ENCODE data around the gene FER.

The FER gene

GRCh38 chr5:108813673-108814072 is 66.0 kb downstream of the FER start:
- TF ChIP-seq, protein P1, sequence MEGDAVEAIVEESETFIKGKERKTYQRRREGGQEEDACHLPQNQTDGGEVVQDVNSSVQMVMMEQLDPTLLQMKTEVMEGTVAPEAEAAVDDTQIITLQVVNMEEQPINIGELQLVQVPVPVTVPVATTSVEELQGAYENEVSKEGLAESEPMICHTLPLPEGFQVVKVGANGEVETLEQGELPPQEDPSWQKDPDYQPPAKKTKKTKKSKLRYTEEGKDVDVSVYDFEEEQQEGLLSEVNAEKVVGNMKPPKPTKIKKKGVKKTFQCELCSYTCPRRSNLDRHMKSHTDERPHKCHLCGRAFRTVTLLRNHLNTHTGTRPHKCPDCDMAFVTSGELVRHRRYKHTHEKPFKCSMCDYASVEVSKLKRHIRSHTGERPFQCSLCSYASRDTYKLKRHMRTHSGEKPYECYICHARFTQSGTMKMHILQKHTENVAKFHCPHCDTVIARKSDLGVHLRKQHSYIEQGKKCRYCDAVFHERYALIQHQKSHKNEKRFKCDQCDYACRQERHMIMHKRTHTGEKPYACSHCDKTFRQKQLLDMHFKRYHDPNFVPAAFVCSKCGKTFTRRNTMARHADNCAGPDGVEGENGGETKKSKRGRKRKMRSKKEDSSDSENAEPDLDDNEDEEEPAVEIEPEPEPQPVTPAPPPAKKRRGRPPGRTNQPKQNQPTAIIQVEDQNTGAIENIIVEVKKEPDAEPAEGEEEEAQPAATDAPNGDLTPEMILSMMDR (IDR thresholded peaks at IDR 0.05; ENCODE audit: low read depth, low read length): no peak
- H3K27ac ChIP-seq: no peak overlapping the region

DNA sequence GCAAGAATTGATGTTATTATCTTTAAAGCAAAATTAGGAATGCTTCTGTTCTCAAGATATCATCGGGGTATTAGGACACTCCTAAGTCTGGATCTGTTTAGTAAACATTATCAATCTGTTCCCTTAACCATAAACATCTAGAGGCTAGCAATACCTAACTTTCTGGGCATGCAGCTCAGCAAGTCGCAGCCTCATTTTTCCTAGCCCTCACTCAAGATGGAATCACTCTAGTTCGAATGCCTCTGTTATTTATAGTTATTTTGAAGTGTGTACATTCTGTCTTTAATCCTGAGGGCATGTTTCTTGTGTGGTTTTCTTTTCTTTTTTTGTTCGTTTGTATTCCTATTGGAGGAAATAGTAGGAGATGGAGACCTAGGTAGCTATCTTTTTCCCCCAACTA is 66.9 kb downstream of the FER start:
- Histone ChIP-seq H3K9me3 (ENCODE audit: severe bottlenecking) (no peaks in the 10 kb centered on the region), H3K36me3 (no peaks in the 10 kb centered on the region), H3K27me3 (ENCODE audit: insufficient read depth, low read depth, severe bottlenecking) (no peaks in the 10 kb centered on the region), H3K4me3 (ENCODE audit: low read depth, low read length) (no peak overlapping the region), H3K27ac (no peak overlapping the region)
- DNase-seq: no peak
- TF ChIP-seq, protein P1 (IDR thresholded peaks at IDR 0.05; ENCODE audit: low read depth, low read length): no peak

More at GRCh38 chr5:108813673-108814072, 66.0 kb downstream of the FER start:
- Histone ChIP-seq H3K9me3 (ENCODE audit: severe bottlenecking) (no peaks in the 10 kb centered on the region), H3K27me3 (ENCODE audit: insufficient read depth, low read depth, severe bottlenecking) (no peaks in the 10 kb centered on the region), H3K4me3 (ENCODE audit: low read depth, low read length) (no peak overlapping the region), H3K36me3 (no peaks in the 10 kb centered on the region)
- DNase-seq: no peak

DNA sequence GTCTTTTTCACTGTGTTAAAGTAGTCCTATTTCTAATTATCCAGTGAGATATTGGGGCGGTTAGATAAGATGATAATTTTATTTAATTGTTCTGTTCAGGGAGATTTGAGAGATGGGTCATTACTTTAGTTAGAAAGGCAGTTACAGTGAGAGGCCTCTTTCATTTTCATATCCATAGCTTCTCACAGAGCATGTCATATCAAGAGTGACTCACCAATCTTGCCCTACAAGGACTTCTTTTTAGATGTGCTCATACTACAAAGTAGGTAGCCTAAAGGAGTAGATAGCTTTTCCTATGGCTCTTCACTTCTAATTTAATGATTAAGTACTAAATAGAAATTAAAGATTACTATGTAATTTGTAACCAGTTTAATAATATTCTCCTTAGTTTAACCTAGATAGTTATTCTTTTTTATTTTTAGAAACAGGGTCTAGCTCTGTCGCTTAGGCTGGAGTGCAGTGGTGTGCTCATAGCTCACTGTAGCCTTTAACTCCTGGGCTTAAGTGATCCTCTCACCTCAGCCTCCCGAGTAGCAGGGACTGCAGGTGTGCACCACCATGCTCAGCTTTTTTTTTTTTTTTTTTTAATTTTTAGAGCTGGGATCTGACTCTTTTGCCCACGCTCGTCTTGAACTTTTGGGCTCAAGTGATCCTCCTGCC is 71.0 kb downstream of the FER start:
- no peak for DNase-seq
- H3K36me3 ChIP-seq: no peaks in the 10 kb centered on the region
- H3K27me3 ChIP-seq (ENCODE audit: insufficient read depth, low read depth, severe bottlenecking): no peaks in the 10 kb centered on the region
- H3K27ac ChIP-seq: no peak overlapping the region
- TF ChIP-seq, protein P1 (IDR thresholded peaks at IDR 0.05; ENCODE audit: low read depth, low read length): no peak
- no peak overlapping the region for H3K4me3 ChIP-seq (ENCODE audit: low read depth, low read length)
- H3K9me3 ChIP-seq (ENCODE audit: severe bottlenecking): no peaks in the 10 kb centered on the region

DNA sequence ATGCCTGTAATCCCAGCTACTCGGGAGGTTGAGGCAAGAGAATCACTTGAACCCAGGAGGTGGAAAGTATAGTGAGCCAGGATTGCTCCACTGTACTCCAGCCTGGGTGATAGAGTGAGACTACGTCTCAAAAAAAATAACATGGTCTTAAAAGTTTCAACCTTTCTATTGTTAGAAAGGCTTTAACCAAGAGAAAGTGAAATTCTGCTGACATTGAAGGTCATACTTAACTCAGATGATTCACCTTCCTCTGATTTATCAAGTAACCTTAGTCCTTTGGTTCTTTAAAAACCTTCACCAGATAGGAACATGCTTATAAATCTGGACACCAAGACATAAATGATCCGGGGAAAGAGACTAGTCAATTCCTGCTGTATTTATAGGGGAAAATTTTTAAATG is 73.3 kb downstream of the FER start:
- no peaks in the 10 kb centered on the region for H3K27me3 ChIP-seq (ENCODE audit: insufficient read depth, low read depth, severe bottlenecking)
- H3K36me3 ChIP-seq: no peaks in the 10 kb centered on the region
- H3K9me3 ChIP-seq (ENCODE audit: severe bottlenecking): no peaks in the 10 kb centered on the region
- H3K4me3 ChIP-seq (ENCODE audit: low read depth, low read length): no peak overlapping the region
- no peak overlapping the region for H3K27ac ChIP-seq
- DNase-seq: no peak
- TF ChIP-seq, protein P1 (IDR thresholded peaks at IDR 0.05; ENCODE audit: low read depth, low read length): no peak

GRCh38 chr5:108822211-108822947 is 74.7 kb downstream of the FER start:
- Histone ChIP-seq H3K9me3 (ENCODE audit: severe bottlenecking) (no peaks in the 10 kb centered on the region), H3K27me3 (ENCODE audit: insufficient read depth, low read depth, severe bottlenecking) (no peaks in the 10 kb centered on the region), H3K36me3 (no peaks in the 10 kb centered on the region), H3K27ac (no peak overlapping the region), H3K4me3 (ENCODE audit: low read depth, low read length) (no peak overlapping the region)
- TF ChIP-seq, protein P1 (IDR thresholded peaks at IDR 0.05; ENCODE audit: low read depth, low read length): no peak
- no peak for DNase-seq
